GM18861 (cell line): ENCODE data around the gene SLITRK3.

Experiments
- ATAC-seq: cut with Tn5 transposase; IDR thresholded peaks from one replicate; pipeline ENCODE4 v1.9.1; 2021; ENCODE audit not compliant: unreplicated experiment

The SLITRK3 gene, protein sequence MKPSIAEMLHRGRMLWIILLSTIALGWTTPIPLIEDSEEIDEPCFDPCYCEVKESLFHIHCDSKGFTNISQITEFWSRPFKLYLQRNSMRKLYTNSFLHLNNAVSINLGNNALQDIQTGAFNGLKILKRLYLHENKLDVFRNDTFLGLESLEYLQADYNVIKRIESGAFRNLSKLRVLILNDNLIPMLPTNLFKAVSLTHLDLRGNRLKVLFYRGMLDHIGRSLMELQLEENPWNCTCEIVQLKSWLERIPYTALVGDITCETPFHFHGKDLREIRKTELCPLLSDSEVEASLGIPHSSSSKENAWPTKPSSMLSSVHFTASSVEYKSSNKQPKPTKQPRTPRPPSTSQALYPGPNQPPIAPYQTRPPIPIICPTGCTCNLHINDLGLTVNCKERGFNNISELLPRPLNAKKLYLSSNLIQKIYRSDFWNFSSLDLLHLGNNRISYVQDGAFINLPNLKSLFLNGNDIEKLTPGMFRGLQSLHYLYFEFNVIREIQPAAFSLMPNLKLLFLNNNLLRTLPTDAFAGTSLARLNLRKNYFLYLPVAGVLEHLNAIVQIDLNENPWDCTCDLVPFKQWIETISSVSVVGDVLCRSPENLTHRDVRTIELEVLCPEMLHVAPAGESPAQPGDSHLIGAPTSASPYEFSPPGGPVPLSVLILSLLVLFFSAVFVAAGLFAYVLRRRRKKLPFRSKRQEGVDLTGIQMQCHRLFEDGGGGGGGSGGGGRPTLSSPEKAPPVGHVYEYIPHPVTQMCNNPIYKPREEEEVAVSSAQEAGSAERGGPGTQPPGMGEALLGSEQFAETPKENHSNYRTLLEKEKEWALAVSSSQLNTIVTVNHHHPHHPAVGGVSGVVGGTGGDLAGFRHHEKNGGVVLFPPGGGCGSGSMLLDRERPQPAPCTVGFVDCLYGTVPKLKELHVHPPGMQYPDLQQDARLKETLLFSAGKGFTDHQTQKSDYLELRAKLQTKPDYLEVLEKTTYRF

DNA sequence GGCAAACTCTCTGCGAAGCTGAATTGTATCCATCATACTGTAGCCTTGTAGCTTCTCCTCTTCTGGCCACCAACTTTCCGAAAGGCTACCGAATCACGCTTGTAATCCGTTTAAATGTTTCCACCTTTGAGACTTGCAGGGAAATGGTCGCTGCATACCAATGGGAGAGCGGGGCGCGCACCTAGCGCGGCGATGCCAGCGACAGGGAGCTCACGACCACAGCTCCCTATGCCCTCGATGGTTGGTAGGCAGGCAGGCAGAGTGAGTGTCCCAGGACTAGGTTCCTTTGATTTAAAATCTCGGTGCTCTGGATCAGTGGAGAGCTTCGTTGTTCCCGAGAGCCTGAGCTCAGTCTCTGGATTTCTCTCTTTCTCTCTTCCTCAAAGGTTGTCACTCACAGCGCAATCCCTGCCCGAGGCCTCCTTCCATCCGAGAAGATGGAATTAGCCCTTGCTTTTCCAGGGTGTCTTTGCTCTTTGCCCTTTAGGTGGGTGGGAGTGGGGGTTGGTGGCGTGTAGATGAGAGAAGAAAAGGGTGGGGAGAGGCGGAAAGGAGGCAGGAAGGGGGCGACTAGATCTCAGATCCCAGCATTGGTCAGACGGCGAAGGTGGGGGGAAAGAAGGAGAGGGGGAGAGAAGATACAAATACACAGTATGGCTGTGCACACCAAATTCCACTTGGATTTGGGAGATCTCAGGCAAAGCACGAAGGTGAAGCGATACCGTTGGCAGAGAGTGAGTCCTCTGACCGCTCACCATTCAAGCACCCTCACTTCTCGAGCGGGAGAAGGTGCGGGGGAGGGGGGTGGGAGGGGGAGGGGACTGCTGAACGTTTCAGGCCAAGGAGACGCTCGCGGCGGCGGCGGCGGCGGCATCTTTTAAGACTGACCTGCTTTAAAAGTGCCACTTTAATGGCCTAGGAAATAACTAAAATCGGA, at the start of gene SLITRK3:
SLITRK3 (minus strand) TSS at position 745 of the 937 bp plus-strand sequence. CDS start 5,554 bp downstream, outside the sequence.
- no peak for ATAC-seq

DNA sequence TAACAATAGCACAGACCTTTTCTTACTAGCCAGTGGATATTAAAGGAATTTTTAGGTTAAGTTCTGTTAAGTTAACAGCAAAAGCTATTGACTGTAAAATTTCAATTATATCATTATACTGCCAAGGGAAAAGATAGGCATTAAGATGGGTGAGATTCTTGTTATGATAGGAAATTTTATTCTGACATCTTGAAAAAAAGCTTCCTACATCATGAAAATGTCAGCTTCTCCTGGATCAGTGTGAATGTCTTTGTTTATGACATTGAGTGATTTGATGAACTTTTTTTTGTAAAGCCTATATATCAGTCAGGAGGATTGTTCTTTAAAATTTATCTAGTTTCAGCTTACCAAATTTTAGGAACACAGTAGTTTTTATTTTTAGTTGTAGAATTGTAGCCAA, 47.4 kb upstream of the SLITRK3 start:
- no peak for ATAC-seq

DNA sequence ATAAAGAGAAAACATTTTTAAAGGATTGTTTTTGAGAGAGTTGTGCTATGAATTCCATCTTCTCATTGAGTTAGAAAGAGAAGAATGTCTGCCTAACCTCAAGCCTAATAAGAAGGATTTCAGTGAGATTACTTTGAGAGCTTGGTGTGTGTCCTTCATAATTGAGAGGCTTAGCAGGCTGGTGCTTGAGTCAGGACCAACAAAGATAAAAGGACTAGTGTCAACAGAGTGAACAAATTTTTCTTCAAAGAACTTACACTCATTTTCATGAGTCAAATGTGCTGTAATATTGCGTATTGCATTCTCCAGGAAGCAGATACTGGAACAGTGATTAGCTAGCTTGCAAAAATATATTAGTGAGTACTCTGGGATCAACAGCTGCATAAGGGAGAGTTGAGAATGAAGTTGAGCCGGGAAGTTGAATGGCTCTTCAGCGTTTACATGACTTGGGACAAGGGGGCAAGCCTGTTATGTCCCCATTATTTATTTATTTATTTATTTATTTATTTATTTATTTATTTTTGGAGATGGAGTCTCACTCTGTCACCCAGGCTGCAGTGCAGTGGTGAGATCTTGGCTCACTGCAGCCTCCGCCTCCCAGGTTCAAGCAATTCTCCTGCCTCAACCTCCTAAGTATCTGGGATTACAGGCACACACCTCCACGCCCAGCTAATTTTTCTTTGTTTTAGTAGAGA, 37.5 kb upstream of the SLITRK3 start:
- no peak for ATAC-seq

DNA sequence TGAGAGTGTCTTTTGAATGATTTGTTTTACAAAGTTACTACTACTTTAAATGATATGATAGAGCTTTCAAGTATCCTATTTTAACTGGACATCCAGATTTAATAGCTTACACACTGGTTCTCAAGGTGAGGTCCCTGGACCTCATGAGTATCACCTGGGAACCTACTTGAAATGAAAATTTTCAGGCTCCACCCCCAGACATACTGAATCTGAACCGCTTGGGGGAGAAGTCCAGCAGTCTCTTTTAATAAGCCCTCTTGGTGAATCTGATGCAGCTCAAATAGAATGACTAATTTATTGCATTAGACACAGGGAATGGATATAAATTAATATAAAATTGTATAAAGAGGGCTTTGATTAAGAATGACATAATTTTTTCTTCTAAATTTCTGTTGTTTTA, 29.4 kb upstream of the SLITRK3 start:
- ATAC-seq = no peak

DNA sequence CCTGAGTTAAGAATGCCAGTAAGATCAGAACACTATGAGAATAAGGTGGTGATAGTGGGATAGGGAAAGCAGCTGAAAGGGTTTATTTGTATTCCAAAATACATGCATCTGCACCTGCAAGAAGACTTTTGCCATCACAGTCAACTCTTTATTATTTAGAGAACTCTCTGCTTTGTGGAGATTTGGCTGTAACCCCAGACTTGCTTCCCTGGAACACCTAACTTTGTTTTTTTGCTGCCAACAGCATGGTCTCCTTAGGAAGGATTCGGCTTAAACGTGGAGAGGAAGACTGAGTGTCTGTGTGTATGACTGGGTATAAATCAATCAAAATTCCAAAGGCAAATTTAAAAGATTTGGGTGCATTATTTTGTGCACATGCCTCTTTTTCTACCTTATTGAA, 21.6 kb upstream of the SLITRK3 start:
- ATAC-seq = no peak

DNA sequence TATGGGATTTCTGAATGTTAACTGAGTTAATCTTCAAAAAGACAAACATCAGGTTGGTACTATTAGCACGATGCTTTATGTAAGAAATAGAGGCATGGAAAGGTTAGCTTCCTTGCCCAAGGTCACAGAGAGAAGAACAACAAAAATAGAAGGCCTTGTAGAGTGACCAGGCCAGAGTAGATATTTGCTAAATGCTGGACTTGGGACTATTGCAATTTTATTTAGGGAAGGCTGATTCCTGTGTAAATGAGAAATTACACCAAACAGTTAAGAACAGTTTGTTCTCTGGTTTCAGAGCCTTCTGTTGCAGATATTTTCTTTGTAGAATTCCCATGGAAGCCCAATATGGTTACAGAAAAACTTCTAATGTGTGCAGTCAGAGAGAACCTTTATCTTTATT, 16.4 kb upstream of the SLITRK3 start:
- ATAC-seq = no peak

DNA sequence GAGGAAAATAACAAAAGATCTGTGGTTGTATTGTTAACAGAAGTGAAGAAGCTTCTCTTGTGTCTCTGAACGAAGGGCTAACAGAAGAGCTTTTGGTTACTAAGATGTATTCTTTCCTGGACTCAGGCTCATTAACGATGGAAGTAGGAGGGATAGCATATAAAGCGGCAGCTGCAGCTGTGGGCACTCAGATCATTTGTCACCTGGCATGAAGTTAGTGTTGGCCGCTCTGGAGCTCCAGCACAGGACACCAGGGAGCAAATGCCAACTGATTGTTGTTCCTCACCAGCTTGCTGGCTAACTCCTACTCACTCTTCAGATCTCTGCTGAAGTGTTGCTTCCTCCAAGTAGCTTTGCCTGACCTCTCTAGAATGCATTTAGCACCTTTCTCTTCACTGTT, 15.5 kb upstream of the SLITRK3 start:
- ATAC-seq = no peak

DNA sequence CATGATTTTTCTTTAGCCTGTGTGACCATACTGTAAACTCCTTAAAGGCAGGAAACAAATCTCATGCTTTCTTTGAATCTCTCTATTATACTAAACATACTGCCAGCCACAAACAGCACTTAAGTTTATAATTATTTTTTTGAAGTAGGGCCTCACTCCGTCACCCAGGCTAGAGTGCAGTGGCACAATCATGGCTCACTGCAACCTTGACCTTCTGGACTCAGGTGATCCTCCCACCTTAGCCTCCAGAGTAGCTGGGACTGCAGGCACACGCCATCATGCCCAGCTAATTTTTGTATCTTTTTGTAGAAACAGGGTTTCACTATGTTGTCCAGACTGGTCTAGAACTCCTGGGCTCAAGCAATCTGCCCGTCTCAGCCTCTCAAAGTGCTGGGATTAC, 14.5 kb upstream of the SLITRK3 start:
- no peak for ATAC-seq

DNA sequence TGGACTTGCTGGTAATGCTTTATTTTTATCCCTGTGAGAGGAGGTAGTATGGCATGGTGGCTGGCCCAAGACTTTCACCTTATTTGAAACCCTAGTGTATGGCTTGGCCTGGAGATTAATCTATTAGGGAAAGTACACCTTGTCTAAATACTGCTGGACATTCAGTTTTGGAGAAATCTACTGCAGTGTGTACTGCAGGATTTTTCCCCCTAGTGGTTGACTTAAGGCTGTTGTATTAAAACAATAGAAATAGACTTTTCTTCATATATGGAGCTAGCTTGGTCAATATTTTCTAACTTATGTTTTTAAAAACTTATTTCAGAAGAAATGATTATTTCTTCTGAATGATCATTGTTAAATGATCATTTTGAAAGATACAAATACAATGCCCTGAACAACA, 13.9 kb upstream of the SLITRK3 start:
- no peak for ATAC-seq

DNA sequence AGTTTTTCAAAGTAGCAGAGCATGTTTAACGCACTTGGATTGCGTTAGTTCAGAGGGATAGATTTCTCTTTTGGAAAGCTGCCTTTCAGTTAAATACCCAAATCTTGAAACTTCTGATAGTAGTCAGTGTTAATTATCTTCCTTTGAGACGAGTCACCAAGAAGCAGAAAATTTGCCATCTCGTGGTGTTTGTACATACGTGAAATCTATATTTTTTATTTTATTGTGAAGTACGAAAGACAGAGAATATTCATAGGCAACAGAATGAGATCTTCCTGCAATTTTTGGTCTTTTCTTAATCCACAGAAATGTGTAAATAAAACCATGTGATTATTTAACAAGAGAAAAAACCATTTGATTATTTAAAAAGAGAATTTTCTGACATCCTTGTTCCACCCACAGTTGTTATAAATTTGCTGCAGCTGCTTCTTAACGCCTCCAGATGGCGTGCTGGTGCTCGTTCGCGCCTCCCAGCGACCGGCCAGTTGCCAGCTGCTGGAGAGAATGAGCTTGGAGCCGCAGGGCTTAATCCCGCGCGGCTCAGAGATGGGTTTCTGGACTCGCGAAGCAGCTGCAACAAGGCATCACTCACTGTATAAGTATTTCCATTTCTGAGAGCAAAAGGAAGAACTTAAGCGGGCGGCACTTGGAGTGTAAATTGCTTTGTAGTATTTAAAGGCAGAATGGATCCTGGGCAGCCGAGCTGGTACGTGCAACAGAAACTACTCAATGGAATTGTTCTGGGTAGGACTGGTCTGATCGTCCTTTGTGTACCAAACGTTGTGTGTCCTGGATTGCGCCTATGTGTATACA, 10.5 kb upstream of the SLITRK3 start:
- peak; percentile 95 for ATAC-seq

DNA sequence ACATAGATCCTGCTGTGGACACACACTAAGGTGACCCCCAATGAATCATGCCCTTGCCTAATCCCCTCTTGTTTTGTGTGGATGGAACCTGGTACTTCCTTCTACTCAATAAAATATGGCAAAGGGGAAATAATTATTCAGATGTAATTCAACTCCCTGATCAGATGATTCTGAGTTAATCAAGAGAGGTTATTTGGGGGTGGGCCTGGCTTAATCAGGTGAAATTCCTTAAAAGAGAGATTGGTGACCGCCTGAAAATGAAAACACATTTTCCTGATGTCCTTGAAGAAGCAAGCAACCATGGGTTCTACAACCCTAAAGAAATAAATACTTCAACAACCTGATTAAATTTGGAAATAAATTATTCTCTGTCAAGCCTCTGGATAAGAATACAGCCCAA, 8.3 kb upstream of the SLITRK3 start:
- ATAC-seq = no peak

DNA sequence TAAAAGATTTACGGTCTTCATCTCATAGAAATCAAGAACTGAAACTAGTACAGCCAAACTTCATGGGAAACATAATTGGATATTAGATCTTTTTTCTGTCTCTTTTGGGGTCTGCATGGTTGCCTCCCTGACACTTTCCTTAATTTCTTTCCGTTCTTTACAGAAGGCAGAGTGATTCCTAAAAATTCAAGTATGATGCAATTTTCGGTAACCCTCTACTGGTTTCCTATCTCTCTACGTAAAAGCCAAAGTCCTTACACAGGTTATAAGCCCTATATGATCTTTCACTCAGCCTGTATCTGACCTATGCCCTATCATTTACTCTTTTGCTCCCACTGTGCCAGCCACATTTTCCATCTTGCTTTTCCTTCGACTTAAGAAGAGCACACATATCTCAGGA, 6.8 kb upstream of the SLITRK3 start:
- no peak for ATAC-seq

DNA sequence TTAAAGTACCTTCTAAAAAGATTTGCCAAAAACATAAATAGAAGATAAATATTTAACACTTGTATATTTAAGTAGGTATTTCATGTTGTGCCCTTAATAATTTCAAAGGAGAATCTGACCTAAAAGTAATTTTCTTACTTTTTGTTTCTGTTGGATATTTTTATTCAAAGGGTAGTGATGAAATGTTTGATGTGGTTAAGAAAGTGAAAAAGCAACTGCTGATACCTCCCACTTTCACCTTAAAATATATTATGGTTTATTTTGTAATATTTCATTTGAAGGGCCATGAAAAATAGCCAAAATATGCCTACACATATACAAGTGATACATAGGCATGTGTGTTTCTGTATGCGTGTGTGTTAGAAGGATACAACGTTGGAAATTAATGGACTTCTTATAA, 5.8 kb upstream of the SLITRK3 start:
- ATAC-seq = no peak

DNA sequence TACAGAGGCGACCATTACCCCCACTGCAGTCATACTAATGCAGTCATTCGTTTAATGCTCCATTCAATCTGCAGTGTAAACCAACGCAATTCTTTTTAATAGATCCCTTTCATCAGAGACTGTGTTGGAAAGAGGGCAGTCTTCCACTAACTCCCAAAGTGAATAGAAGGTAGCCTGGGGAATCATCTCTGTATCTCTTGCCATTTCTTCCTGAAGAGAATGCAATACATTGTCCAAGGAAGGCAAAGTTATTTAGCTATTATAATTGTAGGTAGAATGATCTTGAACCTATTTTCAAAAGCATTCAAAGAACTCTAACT, 1.3 kb upstream of the SLITRK3 start:
- no peak for ATAC-seq

DNA sequence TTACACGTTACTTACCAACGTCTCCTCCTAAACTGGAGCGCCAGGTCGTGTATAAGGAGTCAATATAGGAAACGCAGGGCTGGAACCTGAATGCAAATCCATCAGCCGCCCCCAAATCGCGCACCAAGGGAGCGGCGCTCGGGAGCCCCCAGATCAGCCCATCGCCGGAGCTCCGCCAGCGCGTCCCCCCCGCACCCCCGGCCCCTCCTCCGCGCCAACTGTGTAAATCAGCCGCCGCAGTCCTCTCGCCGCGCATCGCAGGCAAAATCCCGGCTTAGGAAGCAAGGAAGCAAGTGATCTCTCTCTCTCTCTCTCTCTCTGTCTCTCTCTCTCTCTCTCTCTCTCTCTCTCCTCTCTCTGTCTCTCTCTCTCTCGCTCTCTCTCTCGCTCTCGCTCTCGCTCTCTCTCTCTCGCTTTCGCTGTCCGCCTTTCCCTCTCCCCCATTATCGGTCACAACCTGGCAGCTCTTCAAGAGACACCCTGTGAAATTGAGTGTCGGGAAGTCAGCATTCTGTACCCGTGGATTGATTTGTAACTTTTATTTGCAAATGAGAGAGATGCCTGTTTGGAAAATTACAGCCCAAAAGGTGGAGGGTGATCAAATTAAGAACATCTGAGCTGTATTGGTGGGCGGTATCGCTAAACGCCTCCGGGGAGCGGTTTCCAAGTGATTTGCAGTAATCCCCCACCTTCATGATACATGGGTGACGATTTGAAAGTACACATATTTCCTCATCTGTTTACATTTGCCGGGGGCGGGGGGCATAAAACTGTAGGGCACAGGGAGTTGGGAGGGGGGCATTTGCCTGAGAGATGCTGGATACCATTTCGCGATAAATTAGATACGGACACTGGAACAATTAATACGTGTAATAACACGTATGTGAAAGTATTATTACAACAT, 645 bp upstream of the SLITRK3 start:
- ATAC-seq = no peak

DNA sequence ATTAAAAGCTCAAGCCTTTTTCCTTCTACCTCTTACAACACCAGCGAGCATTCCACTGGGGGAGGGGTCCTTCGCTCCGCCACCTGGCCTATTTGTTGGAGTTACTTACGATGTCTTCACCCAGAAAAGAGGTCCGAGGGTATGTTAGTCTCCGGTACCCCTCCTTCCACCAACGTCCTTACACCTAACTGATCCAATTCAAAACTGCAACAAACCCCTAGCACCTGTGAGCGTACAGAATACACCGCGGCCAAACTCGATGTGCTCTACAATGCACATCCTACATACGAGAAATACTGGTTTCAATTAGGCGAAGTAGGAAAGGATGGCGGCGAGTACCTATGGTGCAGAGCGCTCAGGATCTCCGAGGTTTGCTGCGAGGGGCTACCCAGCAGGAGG, 944 bp downstream of the SLITRK3 start:
- no peak for ATAC-seq

DNA sequence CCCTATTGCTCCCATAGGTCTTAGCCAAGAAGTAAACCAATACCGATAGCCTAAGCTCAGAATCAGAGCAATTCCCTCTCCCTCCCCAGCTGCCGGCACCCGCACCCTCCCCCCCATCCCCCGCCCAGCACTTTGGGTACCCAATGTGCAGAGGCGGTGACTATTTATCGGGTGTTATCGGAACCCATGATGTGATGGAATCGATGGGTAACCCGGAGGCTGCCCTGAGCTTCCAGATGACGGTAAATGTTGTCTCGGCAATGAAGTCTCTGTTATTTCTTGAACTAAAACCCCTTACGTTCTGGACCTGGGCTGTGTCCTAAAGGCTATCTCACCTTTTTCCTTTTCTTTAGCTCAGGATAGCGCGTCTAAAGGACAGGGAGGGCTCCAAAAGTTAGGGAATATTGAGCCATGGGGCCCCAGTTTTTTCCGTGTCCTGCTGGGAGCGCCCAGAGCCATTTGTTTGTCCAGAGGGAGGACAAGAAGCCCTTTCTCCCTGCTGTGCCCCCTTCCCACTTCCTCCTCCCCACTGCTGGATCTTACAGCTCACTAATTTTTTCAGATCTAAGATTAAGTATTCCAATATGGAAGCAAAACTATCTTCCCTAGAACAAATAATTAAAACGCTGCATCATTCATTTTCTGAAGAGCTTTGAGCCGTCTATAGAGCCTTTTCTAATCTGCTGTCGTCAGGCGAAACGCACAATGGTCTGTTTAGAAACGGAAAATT, 1.5 kb downstream of the SLITRK3 start:
- no peak for ATAC-seq
